ENCODE results near the gene PARP1. TPM values are rescaled to one million over a fixed set of nuclear protein-coding genes. Genes with fewer than 3 reads are reported as not detected.

The PARP1 gene
- total RNA-seq, 4 donors from 2014 or later = 56.1 to 119 (median 85.0) TPM

GRCh38 chr1:226420328-226420727, 12.4 kb upstream of the PARP1 start:
- Histone ChIP-seq H3K36me3 (no peaks in the 10 kb centered on the region), H3K27me3 (no peaks in the 10 kb centered on the region), H3K9me3 (no peaks in the 10 kb centered on the region), H3K4me1 (peaks cover 0 to 4% (median 0%) of the 10 kb centered on the region in 3 donors), H3K4me3 (no peak overlapping the region), H3K27ac (no peak overlapping the region)
- intact Hi-C loops (cut with DNase I) = no loop called here
- no peak for DNase-seq
- 92 to 96% methylated on average over 3 to 5 of the region's 5 CpGs for WGBS, 2 donors
- no peak for TF ChIP-seq CTCF (IDR thresholded peaks at IDR 0.05)
- no peak for TF ChIP-seq POLR2A (IDR thresholded peaks at IDR 0.05)

- Histone ChIP-seq H3K9me3 (no peaks in the 10 kb centered on the region), H3K27me3 (no peaks in the 10 kb centered on the region), H3K36me3 (no peaks in the 10 kb centered on the region), H3K27ac (no peak overlapping the region), H3K4me3 (no peak overlapping the region), H3K4me1 (no peaks in the 10 kb centered on the region)
- WGBS, 2 donors = 78 to 90% methylated on average over 11 of the region's 11 CpGs
- TF ChIP-seq CTCF (IDR thresholded peaks at IDR 0.05) (no peak), POLR2A (IDR thresholded peaks at IDR 0.05) (no peak)
- intact Hi-C loops (cut with DNase I) = no loop called here
- DNase-seq = no peak
These were observed 11.6 kb upstream of the PARP1 start for GRCh38 chr1:226419284-226420029.

GRCh38 chr1:226417830-226418546, 10.1 kb upstream of the PARP1 start:
- no peaks in the 10 kb centered on the region for H3K36me3 ChIP-seq
- no peak overlapping the region for H3K27ac ChIP-seq
- H3K4me3 ChIP-seq = no peak overlapping the region
- intact Hi-C loops (cut with DNase I) = no loop called here
- no peaks in the 10 kb centered on the region for H3K4me1 ChIP-seq
- TF ChIP-seq POLR2A (IDR thresholded peaks at IDR 0.05) (no peak), CTCF (IDR thresholded peaks at IDR 0.05) (no peak)
- no peaks in the 10 kb centered on the region for H3K27me3 ChIP-seq
- 59 to 74% methylated on average over 4 of the region's 4 CpGs for WGBS, 2 donors
- DNase-seq = no peak
- H3K9me3 ChIP-seq = no peaks in the 10 kb centered on the region

GRCh38 chr1:226417350-226417749, 9.5 kb upstream of the PARP1 start:
- Histone ChIP-seq H3K27me3 (no peaks in the 10 kb centered on the region), H3K27ac (no peak overlapping the region), H3K36me3 (no peaks in the 10 kb centered on the region), H3K4me3 (no peak overlapping the region), H3K9me3 (no peaks in the 10 kb centered on the region), H3K4me1 (no peaks in the 10 kb centered on the region)
- no peak for TF ChIP-seq CTCF (IDR thresholded peaks at IDR 0.05)
- no peak for TF ChIP-seq POLR2A (IDR thresholded peaks at IDR 0.05)
- intact Hi-C loops (cut with DNase I) = no loop called here
- WGBS, 2 donors = 89 to 94% methylated on average over 6 of the region's 6 CpGs
- DNase-seq = no peak

- H3K4me3 ChIP-seq = no peak overlapping the region
- no peaks in the 10 kb centered on the region for H3K4me1 ChIP-seq
- no peak for DNase-seq
- no peak for TF ChIP-seq CTCF (IDR thresholded peaks at IDR 0.05)
- no peak for TF ChIP-seq POLR2A (IDR thresholded peaks at IDR 0.05)
- no peaks in the 10 kb centered on the region for H3K27me3 ChIP-seq
- H3K36me3 ChIP-seq = no peaks in the 10 kb centered on the region
- H3K27ac ChIP-seq = no peak overlapping the region
- intact Hi-C loops (cut with DNase I) = no loop called here
- no peaks in the 10 kb centered on the region for H3K9me3 ChIP-seq
- 86 to 87% methylated on average over 10 of the region's 11 CpGs for WGBS, 2 donors
These were observed 6.3 kb upstream of the PARP1 start for GRCh38 chr1:226414098-226414698.

Measured in esophagus squamous epithelium (tissue), 5 donors.